Measurements from ENCODE around the gene ZNF426. TPM values are rescaled to one million over a fixed set of nuclear protein-coding genes. Genes with fewer than 3 reads are reported as not detected.
"Not testable (repeated sequence)": the region's sequence is repeated elsewhere in the genome, so short reads cannot be mapped to it uniquely, and the experiment has no call there.

The ZNF426 gene
- total RNA-seq: 10 to 100 TPM; 14.1 to 17.3 (median 14.4) TPM
- 21.7 TPM for total RNA-seq (2013)

GRCh38 chr19:9538183-9539058 lies at the start of gene ZNF426:
ZNF426 (minus strand) TSS chr19:9538645; CDS start chr19:9536232, 2,413 bp downstream.
- peaks cover 25% of the 10 kb centered on the region for H3K36me3 ChIP-seq (ENCODE audit: control insufficient read depth, insufficient read depth, low read length)
- Mint-ChIP-seq H3K27ac (peak within 1 kb of the TSS; percentile 97 to 99), H3K36me3 (peaks cover 21% of the 10 kb centered on the region), H3K9me3 (peaks cover 2 to 5% of the 10 kb centered on the region in 2 donors), H3K4me1 (peaks cover 17 to 33% of the 10 kb centered on the region in 2 donors), H3K27me3 (ENCODE audit: low read depth in 2 of 2) (peaks cover 0 to 2% of the 10 kb centered on the region in 2 donors), H3K4me3 (peak within 1 kb of the TSS; percentile 94)
- 3% methylated on average over 48 of the region's 49 CpGs for WGBS (ENCODE audit: insufficient coverage)
- TF ChIP-seq CTCF (IDR thresholded peaks at IDR 0.05): no peak
- no peaks in the 10 kb centered on the region for H3K9me3 ChIP-seq (ENCODE audit: control insufficient read depth, insufficient read depth, low read length)
- H3K27ac ChIP-seq (ENCODE audit: low read length): peak within 1 kb of the TSS; percentile 91
- H3K27me3 ChIP-seq (ENCODE audit: control insufficient read depth, insufficient read depth, low read length): no peaks in the 10 kb centered on the region
- ATAC-seq: peak; percentile 93 to 95 (median 95)
- intact Hi-C loops (cut with micrococcal nuclease): loop anchor here (1.0 kb wide), 1 partner anchor 46 kb away; the partner anchor contains the start of gene ZNF121
- peak within 1 kb of the TSS; percentile 97 for H3K4me3 ChIP-seq (ENCODE audit: low read length)
- peaks cover 17% of the 10 kb centered on the region for H3K4me1 ChIP-seq (ENCODE audit: control insufficient read depth, insufficient read depth, low read length)
- DNase-seq: peak; percentile 86 to 91

- peak overlapping the region in 1 of 2 donors; percentile 3 for H3K27ac Mint-ChIP-seq
- H3K4me3 ChIP-seq (ENCODE audit: low read length): no peak overlapping the region
- peak; percentile 59 to 89 for DNase-seq
- no peaks in the 10 kb centered on the region for H3K9me3 ChIP-seq (ENCODE audit: control insufficient read depth, insufficient read depth, low read length)
- H3K9me3 Mint-ChIP-seq: no peaks in the 10 kb centered on the region
- no peak overlapping the region for H3K4me3 Mint-ChIP-seq
- peak; percentile 49 to 52 (median 52) for ATAC-seq
- no peaks in the 10 kb centered on the region for H3K36me3 ChIP-seq (ENCODE audit: control insufficient read depth, insufficient read depth, low read length)
- peaks cover 21 to 22% of the 10 kb centered on the region in 2 donors for H3K4me1 Mint-ChIP-seq
- H3K27me3 Mint-ChIP-seq (ENCODE audit: low read depth in 2 of 2): peaks cover 15 to 44% of the 10 kb centered on the region in 2 donors
- no peak overlapping the region for H3K27ac ChIP-seq (ENCODE audit: low read length)
- WGBS (ENCODE audit: insufficient coverage): 18% methylated on average over 7 of the region's 7 CpGs
- intact Hi-C loops (cut with micrococcal nuclease): loop anchor here (1.0 kb wide), 1 partner anchor 210 kb away; no protein-coding TSS in a partner anchor
- TF ChIP-seq CTCF (IDR thresholded peaks at IDR 0.05): peak; percentile 59
- no peaks in the 10 kb centered on the region for H3K27me3 ChIP-seq (ENCODE audit: control insufficient read depth, insufficient read depth, low read length)
- peaks cover 26% of the 10 kb centered on the region for H3K4me1 ChIP-seq (ENCODE audit: control insufficient read depth, insufficient read depth, low read length)
- no peaks in the 10 kb centered on the region for H3K36me3 Mint-ChIP-seq
Measured at GRCh38 chr19:9586764-9587163, 48.3 kb upstream of the ZNF426 start.

- peaks cover 41 to 44% of the 10 kb centered on the region in 2 donors for H3K4me1 Mint-ChIP-seq
- no peaks in the 10 kb centered on the region for H3K36me3 Mint-ChIP-seq
- no peaks in the 10 kb centered on the region for H3K9me3 ChIP-seq (ENCODE audit: control insufficient read depth, insufficient read depth, low read length)
- DNase-seq (peak; percentile 83 to 89), ATAC-seq (peak; percentile 88 to 89 (median 89))
- peak within 1 kb of the TSS; percentile 96 for H3K4me3 Mint-ChIP-seq
- H3K4me1 ChIP-seq (ENCODE audit: control insufficient read depth, insufficient read depth, low read length): peaks cover 27% of the 10 kb centered on the region
- intact Hi-C loops (cut with micrococcal nuclease): loop anchor here (1.0 to 5.0 kb wide), 3 partner anchors 38 to 262 kb away; partner anchors contain the start of genes ZNF426, ZNF559 and ZNF561
- H3K4me3 ChIP-seq (ENCODE audit: low read length): peak within 1 kb of the TSS; percentile 95
- H3K36me3 ChIP-seq (ENCODE audit: control insufficient read depth, insufficient read depth, low read length): no peaks in the 10 kb centered on the region
- peak within 1 kb of the TSS; percentile 97 for H3K27ac Mint-ChIP-seq
- H3K27me3 Mint-ChIP-seq (ENCODE audit: low read depth in 2 of 2): peaks cover 9 to 19% of the 10 kb centered on the region in 2 donors
- no peaks in the 10 kb centered on the region for H3K27me3 ChIP-seq (ENCODE audit: control insufficient read depth, insufficient read depth, low read length)
- H3K9me3 Mint-ChIP-seq: no peaks in the 10 kb centered on the region
- H3K27ac ChIP-seq (ENCODE audit: low read length): peak within 1 kb of the TSS; percentile 94
- no peak for TF ChIP-seq CTCF (IDR thresholded peaks at IDR 0.05)
- WGBS (ENCODE audit: insufficient coverage): 0% methylated on average over 51 of the region's 51 CpGs
Measured at GRCh38 chr19:9584073-9584833, 45.8 kb upstream of the ZNF426 start, which contains the start of gene ZNF121. ZNF121 (minus strand) TSS chr19:9584504; CDS start chr19:9568097, 16,407 bp downstream.

GRCh38 chr19:9582081-9582725 lies 43.8 kb upstream of the ZNF426 start:
- not testable (repeated sequence) for H3K4me3 ChIP-seq (ENCODE audit: low read length); H3K9me3 Mint-ChIP-seq; H3K27me3 Mint-ChIP-seq (ENCODE audit: low read depth in 2 of 2); ATAC-seq; H3K27ac ChIP-seq (ENCODE audit: low read length); H3K36me3 Mint-ChIP-seq; H3K36me3 ChIP-seq (ENCODE audit: control insufficient read depth, insufficient read depth, low read length); DNase-seq; H3K27me3 ChIP-seq (ENCODE audit: control insufficient read depth, insufficient read depth, low read length); H3K9me3 ChIP-seq (ENCODE audit: control insufficient read depth, insufficient read depth, low read length)
- peak overlapping the region; percentile 35 to 44 for H3K27ac Mint-ChIP-seq
- peaks cover 27% of the 10 kb centered on the region for H3K4me1 ChIP-seq (ENCODE audit: control insufficient read depth, insufficient read depth, low read length)
- WGBS (ENCODE audit: insufficient coverage): 93% methylated on average over 9 of the region's 13 CpGs
- peaks cover 54 to 58% of the 10 kb centered on the region in 2 donors for H3K4me1 Mint-ChIP-seq
- intact Hi-C loops (cut with micrococcal nuclease): loop anchor here (5.0 kb wide), 2 partner anchors 40 to 260 kb away; partner anchors contain the start of genes ZNF559 and ZNF561
- peak overlapping the region; percentile 68 for H3K4me3 Mint-ChIP-seq
